ENCODE measurements around the gene HEBP1. TPM values are rescaled to one million over a fixed set of nuclear protein-coding genes. Genes with fewer than 3 reads are reported as not detected.

Gene HEBP1
- total and polyA plus RNA-seq, 2 donors from 2014 or later: 66.8 to 142 TPM

DNA sequence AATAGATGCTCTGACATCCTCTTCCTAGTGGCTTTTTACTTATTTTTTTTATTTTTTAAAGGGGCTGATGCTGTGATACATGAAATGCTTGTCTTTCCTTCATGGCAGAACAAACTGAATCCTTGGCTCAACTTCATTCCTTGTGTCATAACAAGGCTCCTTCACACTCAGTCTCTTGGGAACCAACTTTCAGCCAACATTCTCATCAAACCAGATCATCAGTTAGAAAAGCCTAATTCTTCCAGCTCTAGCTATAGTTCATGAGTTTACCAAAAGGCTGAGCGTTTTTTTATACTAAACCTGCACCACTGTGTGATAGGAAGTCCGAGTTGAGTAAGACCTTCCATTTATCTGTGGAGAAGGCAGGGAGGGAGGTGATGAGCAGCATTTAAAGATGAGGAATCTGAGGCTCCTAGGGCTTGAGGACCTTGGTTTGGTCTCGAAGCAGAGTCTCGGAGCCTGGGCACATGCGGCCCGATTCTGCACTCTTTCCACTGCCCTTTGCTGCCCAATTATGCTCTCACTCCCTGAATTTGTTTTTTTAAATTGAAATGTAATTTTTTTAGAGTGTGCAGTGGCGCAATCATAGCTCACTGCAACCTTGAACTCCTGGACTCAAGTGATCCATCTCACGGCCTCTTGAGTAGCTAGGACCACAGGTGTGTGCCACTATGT lies 56.3 kb downstream of the HEBP1 start:
- Histone ChIP-seq H3K4me1 (ENCODE audit: control insufficient read depth in 2 of 3, insufficient read depth in 2 of 3, low read depth in 1 of 3, low read length in 3 of 3) (no peaks in the 10 kb centered on the region), H3K27me3 (ENCODE audit: control insufficient read depth, insufficient read depth, low read length) (no peaks in the 10 kb centered on the region), H3K36me3 (ENCODE audit: control insufficient read depth in 2 of 3, insufficient read depth in 3 of 3, low read length in 3 of 3) (no peaks in the 10 kb centered on the region), H3K9me3 (ENCODE audit: control insufficient read depth in 2 of 3, insufficient read depth in 1 of 3, low read length in 3 of 3) (no peaks in the 10 kb centered on the region), H3K4me3 (ENCODE audit: low read length in 3 of 3) (no peak overlapping the region), H3K27ac (ENCODE audit: low read depth in 2 of 2, low read length in 2 of 2) (no peak overlapping the region), H3K9ac (ENCODE audit: low read length in 3 of 3) (no peak overlapping the region)
- TF ChIP-seq, protein P1, sequence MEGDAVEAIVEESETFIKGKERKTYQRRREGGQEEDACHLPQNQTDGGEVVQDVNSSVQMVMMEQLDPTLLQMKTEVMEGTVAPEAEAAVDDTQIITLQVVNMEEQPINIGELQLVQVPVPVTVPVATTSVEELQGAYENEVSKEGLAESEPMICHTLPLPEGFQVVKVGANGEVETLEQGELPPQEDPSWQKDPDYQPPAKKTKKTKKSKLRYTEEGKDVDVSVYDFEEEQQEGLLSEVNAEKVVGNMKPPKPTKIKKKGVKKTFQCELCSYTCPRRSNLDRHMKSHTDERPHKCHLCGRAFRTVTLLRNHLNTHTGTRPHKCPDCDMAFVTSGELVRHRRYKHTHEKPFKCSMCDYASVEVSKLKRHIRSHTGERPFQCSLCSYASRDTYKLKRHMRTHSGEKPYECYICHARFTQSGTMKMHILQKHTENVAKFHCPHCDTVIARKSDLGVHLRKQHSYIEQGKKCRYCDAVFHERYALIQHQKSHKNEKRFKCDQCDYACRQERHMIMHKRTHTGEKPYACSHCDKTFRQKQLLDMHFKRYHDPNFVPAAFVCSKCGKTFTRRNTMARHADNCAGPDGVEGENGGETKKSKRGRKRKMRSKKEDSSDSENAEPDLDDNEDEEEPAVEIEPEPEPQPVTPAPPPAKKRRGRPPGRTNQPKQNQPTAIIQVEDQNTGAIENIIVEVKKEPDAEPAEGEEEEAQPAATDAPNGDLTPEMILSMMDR (IDR thresholded peaks at IDR 0.05; ENCODE audit: borderline replicate concordance, extremely low read depth, insufficient read depth): no peak
- intact Hi-C loops (cut with DNase I): no loop called here
- DNase-seq: no peak
- FAIRE-seq: no peak

DNA sequence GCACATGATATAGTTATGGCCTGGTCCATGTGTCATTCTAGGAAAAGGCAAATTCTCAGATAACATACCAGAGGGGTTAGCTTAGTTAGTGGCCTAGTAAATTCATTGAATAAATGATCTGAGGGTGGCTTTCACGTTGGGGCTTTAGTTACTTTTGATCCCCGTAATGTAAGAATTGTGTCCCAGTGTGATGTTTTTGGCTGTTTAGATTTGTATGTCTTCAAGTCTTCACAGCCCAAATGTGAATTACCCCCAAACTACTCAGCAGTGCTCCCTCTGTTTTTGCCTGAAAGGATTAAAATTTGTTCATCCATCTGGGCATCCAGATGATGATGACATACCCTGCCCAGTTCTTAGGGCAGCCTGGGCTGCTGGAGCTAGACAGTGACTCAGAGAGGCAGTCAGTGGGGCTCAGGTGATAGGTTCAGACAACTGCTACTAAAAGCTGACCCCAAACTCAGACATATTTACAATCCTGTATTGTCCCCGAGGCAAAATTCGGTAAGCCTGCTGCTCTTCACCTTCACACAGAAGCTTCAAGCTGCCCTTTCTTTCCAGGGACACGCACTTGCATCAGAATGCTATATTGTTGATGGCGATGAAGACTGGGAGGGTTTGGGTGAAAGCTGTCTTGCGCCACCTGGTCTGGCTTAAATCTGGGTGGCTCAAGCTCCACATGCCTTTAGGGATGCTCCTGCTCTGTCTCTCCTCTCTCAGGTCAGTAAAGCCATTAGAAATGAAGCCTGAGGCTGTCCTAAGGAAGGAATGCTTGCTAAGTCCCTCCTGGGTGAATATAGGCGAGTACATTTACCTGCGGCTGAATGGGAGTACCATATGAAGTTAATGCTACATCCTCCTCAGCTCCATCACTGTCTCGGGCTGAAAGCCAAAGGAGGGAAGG lies 58.4 kb downstream of the HEBP1 start:
- H3K27ac ChIP-seq (ENCODE audit: low read depth in 2 of 2, low read length in 2 of 2): no peak overlapping the region
- H3K9ac ChIP-seq (ENCODE audit: low read length in 3 of 3): no peak overlapping the region
- H3K36me3 ChIP-seq (ENCODE audit: control insufficient read depth in 2 of 3, insufficient read depth in 3 of 3, low read length in 3 of 3): no peaks in the 10 kb centered on the region
- intact Hi-C loops (cut with DNase I): no loop called here
- TF ChIP-seq, protein P1 (IDR thresholded peaks at IDR 0.05; ENCODE audit: borderline replicate concordance, extremely low read depth, insufficient read depth): no peak
- no peaks in the 10 kb centered on the region for H3K9me3 ChIP-seq (ENCODE audit: control insufficient read depth in 2 of 3, insufficient read depth in 1 of 3, low read length in 3 of 3)
- FAIRE-seq (no peak), DNase-seq (no peak)
- H3K4me3 ChIP-seq (ENCODE audit: low read length in 3 of 3): no peak overlapping the region
- H3K4me1 ChIP-seq (ENCODE audit: control insufficient read depth in 2 of 3, insufficient read depth in 2 of 3, low read depth in 1 of 3, low read length in 3 of 3): no peaks in the 10 kb centered on the region
- no peaks in the 10 kb centered on the region for H3K27me3 ChIP-seq (ENCODE audit: control insufficient read depth, insufficient read depth, low read length)

DNA sequence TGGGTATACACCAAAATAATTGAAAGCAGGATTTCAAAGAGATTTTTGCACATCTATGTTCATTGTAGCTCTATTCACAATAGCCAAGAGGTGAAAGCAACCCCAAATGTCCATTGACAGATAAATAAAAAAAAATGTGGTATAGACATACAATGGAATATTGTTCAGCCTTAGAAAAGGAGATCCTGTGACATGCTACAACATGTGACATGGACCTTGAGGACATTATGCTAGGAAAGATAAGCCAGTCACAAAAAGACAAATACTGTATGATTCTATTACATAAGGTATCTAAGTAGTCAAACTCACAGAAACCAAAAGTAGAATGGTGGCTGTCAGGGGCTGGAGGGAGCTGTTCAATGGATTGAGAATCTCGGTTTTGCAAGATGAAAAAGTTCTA lies 60.2 kb downstream of the HEBP1 start:
- Histone ChIP-seq H3K9ac (ENCODE audit: low read length in 3 of 3) (no peak overlapping the region), H3K9me3 (ENCODE audit: control insufficient read depth in 2 of 3, insufficient read depth in 1 of 3, low read length in 3 of 3) (no peaks in the 10 kb centered on the region), H3K27me3 (ENCODE audit: control insufficient read depth, insufficient read depth, low read length) (no peaks in the 10 kb centered on the region), H3K36me3 (ENCODE audit: control insufficient read depth in 2 of 3, insufficient read depth in 3 of 3, low read length in 3 of 3) (no peaks in the 10 kb centered on the region), H3K27ac (ENCODE audit: low read depth in 2 of 2, low read length in 2 of 2) (no peak overlapping the region), H3K4me1 (ENCODE audit: control insufficient read depth in 2 of 3, insufficient read depth in 2 of 3, low read depth in 1 of 3, low read length in 3 of 3) (no peaks in the 10 kb centered on the region), H3K4me3 (ENCODE audit: low read length in 3 of 3) (no peak overlapping the region)
- intact Hi-C loops (cut with DNase I): no loop called here
- DNase-seq (no peak), FAIRE-seq (no peak)
- TF ChIP-seq, protein P1 (IDR thresholded peaks at IDR 0.05; ENCODE audit: borderline replicate concordance, extremely low read depth, insufficient read depth): no peak
